GM20431 (cell line): ENCODE data around the gene HECW1.

Source experiments
- in situ Hi-C: fragments of 300-500 bp; cut with MseI, MboI; formaldehyde crosslinking; loops from one replicate; pipeline ENCODE4 v1.15.0; 2020; ENCODE audit warnings: low sequenced_read_pairs; ENCODE audit not compliant: unreplicated experiment

Gene HECW1

GRCh38 chr7:43298617-43299016 is 186.2 kb downstream of the HECW1 start:
- in situ Hi-C loops, result no loop called here

- in situ Hi-C loops, result no loop called here
Measured at GRCh38 chr7:43300121-43300520, 187.7 kb downstream of the HECW1 start.

- in situ Hi-C loops, result no loop called here
Measured at GRCh38 chr7:43302211-43302711, 189.8 kb downstream of the HECW1 start.

GRCh38 chr7:43302773-43303460 is 190.5 kb downstream of the HECW1 start:
- in situ Hi-C loops, result no loop called here

- in situ Hi-C loops, result no loop called here
Measured at GRCh38 chr7:43303740-43304241, 191.3 kb downstream of the HECW1 start.

GRCh38 chr7:43306404-43306803 is 194.0 kb downstream of the HECW1 start:
- in situ Hi-C loops, result no loop called here

GRCh38 chr7:43307522-43307921 is 195.1 kb downstream of the HECW1 start:
- in situ Hi-C loops, result no loop called here

- in situ Hi-C loops, result no loop called here
Measured at GRCh38 chr7:43308913-43309705, 196.7 kb downstream of the HECW1 start.

- in situ Hi-C loops, result no loop called here
Measured at GRCh38 chr7:43309706-43310022, 197.2 kb downstream of the HECW1 start.

- in situ Hi-C loops, result no loop called here
Measured at GRCh38 chr7:43311052-43311451, 198.6 kb downstream of the HECW1 start.

- in situ Hi-C loops, result no loop called here
Measured at GRCh38 chr7:43311694-43312093, 199.2 kb downstream of the HECW1 start.

GRCh38 chr7:43313628-43314378 is 201.4 kb downstream of the HECW1 start:
- in situ Hi-C loops, result no loop called here

GRCh38 chr7:43314379-43315158 is 202.1 kb downstream of the HECW1 start:
- in situ Hi-C loops, result no loop called here

GRCh38 chr7:43317075-43317474 is 204.6 kb downstream of the HECW1 start:
- in situ Hi-C loops, result no loop called here

- in situ Hi-C loops, result no loop called here
Measured at GRCh38 chr7:43318188-43318770, 205.8 kb downstream of the HECW1 start.

GRCh38 chr7:43325595-43325994 is 213.1 kb downstream of the HECW1 start:
- in situ Hi-C loops, result no loop called here

- in situ Hi-C loops, result no loop called here
Measured at GRCh38 chr7:43328336-43328735, 215.9 kb downstream of the HECW1 start.

- in situ Hi-C loops, result no loop called here
Measured at GRCh38 chr7:43328785-43329380, 216.4 kb downstream of the HECW1 start.

GRCh38 chr7:43332193-43332796 is 219.8 kb downstream of the HECW1 start:
- in situ Hi-C loops, result no loop called here
